CD4-positive, alpha-beta memory T cell (primary cell): Measurements from ENCODE around the gene GMCL2. TPM values are rescaled to one million over a fixed set of nuclear protein-coding genes. Genes with fewer than 3 reads are reported as not detected.
A peak's percentile ranks its signal among the peaks of the same experiment; 100 is the strongest.

Experiments
- CTCF ChIA-PET: fragments of 350-600 bp; sonication (Branson Sonifier 250); formaldehyde crosslinking; loops from one replicate; lab custom pipeline; 2021; ENCODE audit warnings: inconsistent platforms; ENCODE audit not compliant: partially characterized antibody; lab: Charles Lee
- POLR2A ChIA-PET: fragments of 350-600 bp; sonication (Branson Sonifier 250); formaldehyde crosslinking; loops from one replicate; lab custom pipeline; 2021; ENCODE audit not compliant: partially characterized antibody; lab: Charles Lee
- DNase-seq, 5 donors: peaks; one replicate each; pipeline versions ENCODE4 v3.0.0 to v3.0.0-alpha.2; 2020 to 2022; ENCODE audit warnings: mixed read lengths in 1 of 5
- H3K27ac ChIP-seq: one replicate; pipeline ENCODE4 v1.7.0; 2013; ENCODE audit warnings: low read depth, low read length
- H3K27me3 ChIP-seq: 2 replicates; pipeline ENCODE4 v1.7.0; 2013; ENCODE audit warnings: mild to moderate bottlenecking, low read length, moderate library complexity; ENCODE audit not compliant: insufficient read depth
- H3K36me3 ChIP-seq: 2 replicates; pipeline ENCODE4 v1.7.0; 2013; ENCODE audit warnings: mild to moderate bottlenecking, low read length, moderate library complexity; ENCODE audit not compliant: insufficient read depth
- H3K4me1 ChIP-seq: 2 replicates; pipeline ENCODE4 v1.7.0; 2013; ENCODE audit warnings: mild to moderate bottlenecking, low read length, moderate library complexity; ENCODE audit not compliant: insufficient read depth
- H3K4me3 ChIP-seq, 2 donors: one replicate each; pipeline ENCODE4 v1.7.0; 2013; ENCODE audit warnings: low read length in 2 of 2, mild to moderate bottlenecking in 1 of 2
- H3K9me3 ChIP-seq, 2 donors: one replicate each; pipeline ENCODE4 v1.7.0; 2013; ENCODE audit warnings: low read length in 2 of 2, control low read depth in 1 of 2; ENCODE audit not compliant: control insufficient read depth in 1 of 2
- H3K27ac Mint-ChIP-seq, 7 donors: one replicate each; pipeline ENCODE4 v1.8.0; 2020 to 2021; ENCODE audit warnings: mixed read lengths in 7 of 7, mild to moderate bottlenecking in 6 of 7, inconsistent platforms in 3 of 7, moderate library complexity in 3 of 7
- H3K27me3 Mint-ChIP-seq, 2 donors: one replicate each; pipeline ENCODE4 v1.8.0; 2020 to 2021; ENCODE audit warnings: mixed read lengths in 2 of 2
- H3K36me3 Mint-ChIP-seq, 2 donors: one replicate each; pipeline ENCODE4 v1.8.0; 2020 to 2021; ENCODE audit warnings: mixed read lengths in 2 of 2, inconsistent platforms in 1 of 2, mild to moderate bottlenecking in 1 of 2
- H3K4me1 Mint-ChIP-seq, 4 donors: one replicate each; pipeline ENCODE4 v1.8.0; 2020 to 2021; ENCODE audit warnings: mixed read lengths in 4 of 4, mild to moderate bottlenecking in 1 of 4
- H3K4me3 Mint-ChIP-seq, 8 donors: one replicate each; pipeline ENCODE4 v1.8.0; 2020 to 2021; ENCODE audit warnings: mixed read lengths in 8 of 8, mild to moderate bottlenecking in 7 of 8, moderate library complexity in 6 of 8, inconsistent platforms in 3 of 8
- H3K9me3 Mint-ChIP-seq, 8 donors: one replicate each; pipeline ENCODE4 v1.8.0; 2020 to 2021; ENCODE audit warnings: mixed read lengths in 8 of 8, mild to moderate bottlenecking in 5 of 8, inconsistent platforms in 3 of 8, moderate library complexity in 1 of 8
- intact Hi-C: fragments of 100-400 bp; cut with micrococcal nuclease; formaldehyde crosslinking; loops from one replicate; pipeline ENCODE4 v1.15.1; 2023
- polyA plus RNA-seq, 2 donors: library from polyadenylated mRNA; unstranded; fragments of 300-500 nt; fragmentation: Illumina TruSeq; gene quantifications; one replicate each; pipeline ENCODE4 v1.2.3, GENCODE V29; 2021
- total RNA-seq, 2 experiments: library from RNA; stranded (reverse); gene quantifications; one replicate each; pipeline ENCODE4 v1.2.3, GENCODE V29; 2021

GMCL2 gene
- total and polyA plus RNA-seq, 4 experiments from 2014 or later, result not detected

GRCh38 chr5:178165581-178165980 is 21.6 kb downstream of the GMCL2 start:
- H3K36me3 ChIP-seq, result no peaks in the 10 kb centered on the region
- Mint-ChIP-seq H3K4me3 (no peak overlapping the region), H3K36me3 (no peaks in the 10 kb centered on the region), H3K27ac (no peak overlapping the region), H3K9me3 (no peaks in the 10 kb centered on the region), H3K4me1 (peaks cover 1 to 10% (median 6%) of the 10 kb centered on the region in 4 donors), H3K27me3 (peaks cover 8 to 20% of the 10 kb centered on the region in 2 donors)
- H3K27me3 ChIP-seq, result no peaks in the 10 kb centered on the region
- ChIA-PET CTCF (interaction anchor here (0.9 to 5.1 kb wide), 5 partner anchors 10 to 90 kb away, joined by 3 to 31 read pairs (median 4); no protein-coding TSS in a partner anchor), POLR2A (no interaction called here)
- DNase-seq, result no peak
- no peak overlapping the region for H3K27ac ChIP-seq
- no peak overlapping the region for H3K4me3 ChIP-seq
- H3K9me3 ChIP-seq, result no peaks in the 10 kb centered on the region
- H3K4me1 ChIP-seq, result peaks cover 3% of the 10 kb centered on the region
- intact Hi-C loops, result no loop called here

GRCh38 chr5:178163772-178164735 is 23.1 kb downstream of the GMCL2 start:
- peaks cover 8 to 20% of the 10 kb centered on the region in 2 donors for H3K27me3 Mint-ChIP-seq
- Histone ChIP-seq H3K4me3 (no peak overlapping the region), H3K4me1 (peaks cover 3% of the 10 kb centered on the region), H3K27ac (no peak overlapping the region), H3K9me3 (no peaks in the 10 kb centered on the region), H3K27me3 (no peaks in the 10 kb centered on the region), H3K36me3 (no peaks in the 10 kb centered on the region)
- H3K4me3 Mint-ChIP-seq, result peak overlapping the region in 2 of 8 donors; percentile 22 to 65
- peaks cover 1 to 10% (median 6%) of the 10 kb centered on the region in 4 donors for H3K4me1 Mint-ChIP-seq
- CTCF ChIA-PET, result interaction anchor here (0.6 to 3.4 kb wide), 7 partner anchors 10 to 156 kb away, joined by 3 to 40 read pairs (median 5); partner anchors contain the start of gene NHP2
- intact Hi-C loops, result loop anchor here (1.0 kb wide), 3 partner anchors 10 to 43 kb away; no protein-coding TSS in a partner anchor
- DNase-seq, result peak; percentile 86 to 91 (median 88)
- peak overlapping the region in 3 of 7 donors; percentile 13 to 59 (median 53) for H3K27ac Mint-ChIP-seq
- POLR2A ChIA-PET, result interaction anchor here (0.7 kb wide), 1 partner anchor 9 kb away, joined by 3 read pairs; no protein-coding TSS in a partner anchor
- H3K9me3 Mint-ChIP-seq, result no peaks in the 10 kb centered on the region
- H3K36me3 Mint-ChIP-seq, result no peaks in the 10 kb centered on the region

- intact Hi-C loops, result no loop called here
- DNase-seq, result no peak
- peaks cover 3% of the 10 kb centered on the region for H3K4me1 ChIP-seq
- H3K4me3 ChIP-seq, result no peak overlapping the region
- peaks cover 8 to 20% of the 10 kb centered on the region in 2 donors for H3K27me3 Mint-ChIP-seq
- no peak overlapping the region for H3K27ac Mint-ChIP-seq
- no peaks in the 10 kb centered on the region for H3K9me3 Mint-ChIP-seq
- no peaks in the 10 kb centered on the region for H3K36me3 Mint-ChIP-seq
- ChIA-PET CTCF (interaction anchor here (1.0 to 3.4 kb wide), 7 partner anchors 12 to 87 kb away, joined by 3 to 40 read pairs (median 5); no protein-coding TSS in a partner anchor), POLR2A (interaction anchor here (0.9 to 1.1 kb wide), 2 partner anchors 41 to 86 kb away, joined by 3 read pairs; no protein-coding TSS in a partner anchor)
- H3K27me3 ChIP-seq, result no peaks in the 10 kb centered on the region
- peaks cover 1 to 10% (median 6%) of the 10 kb centered on the region in 4 donors for H3K4me1 Mint-ChIP-seq
- H3K27ac ChIP-seq, result no peak overlapping the region
- no peaks in the 10 kb centered on the region for H3K9me3 ChIP-seq
- H3K36me3 ChIP-seq, result no peaks in the 10 kb centered on the region
- H3K4me3 Mint-ChIP-seq, result no peak overlapping the region
These were observed 24.7 kb downstream of the GMCL2 start for GRCh38 chr5:178162481-178162880.

GRCh38 chr5:178160176-178160575 is 27.0 kb downstream of the GMCL2 start:
- Mint-ChIP-seq H3K4me3 (no peak overlapping the region), H3K27me3 (peaks cover 8 to 16% of the 10 kb centered on the region in 2 donors), H3K36me3 (no peaks in the 10 kb centered on the region), H3K27ac (peak overlapping the region in 1 of 7 donors; percentile 42), H3K9me3 (no peaks in the 10 kb centered on the region), H3K4me1 (peaks cover 1 to 10% (median 7%) of the 10 kb centered on the region in 4 donors)
- Histone ChIP-seq H3K27ac (no peak overlapping the region), H3K27me3 (no peaks in the 10 kb centered on the region), H3K36me3 (no peaks in the 10 kb centered on the region), H3K4me1 (peaks cover 3% of the 10 kb centered on the region), H3K9me3 (no peaks in the 10 kb centered on the region), H3K4me3 (no peak overlapping the region)
- POLR2A ChIA-PET, result no interaction called here
- no peak for DNase-seq
- intact Hi-C loops, result no loop called here
- CTCF ChIA-PET, result interaction anchor here (20.7 kb wide), 1 partner anchor 83 kb away, joined by 283 read pairs; no protein-coding TSS in a partner anchor

- peaks cover 17 to 40% (median 28%) of the 10 kb centered on the region in 4 donors for H3K4me1 Mint-ChIP-seq
- Histone ChIP-seq H3K36me3 (peaks cover 11% of the 10 kb centered on the region), H3K27me3 (no peaks in the 10 kb centered on the region), H3K4me1 (peaks cover 26% of the 10 kb centered on the region), H3K4me3 (no peak overlapping the region), H3K27ac (no peak overlapping the region), H3K9me3 (no peaks in the 10 kb centered on the region)
- no peak for DNase-seq
- no peaks in the 10 kb centered on the region for H3K27me3 Mint-ChIP-seq
- H3K9me3 Mint-ChIP-seq, result peaks cover 0 to 3% (median 0%) of the 10 kb centered on the region in 8 donors
- intact Hi-C loops, result no loop called here
- CTCF ChIA-PET, result interaction anchor here (1.1 to 20.7 kb wide), 2 partner anchors 7 to 78 kb away, joined by 3 to 283 read pairs; no protein-coding TSS in a partner anchor
- H3K36me3 Mint-ChIP-seq, result peaks cover 10 to 20% of the 10 kb centered on the region in 2 donors
- POLR2A ChIA-PET, result interaction anchor here (0.6 to 1.0 kb wide), 2 partner anchors 8 to 49 kb away, joined by 3 read pairs; partner anchors contain the start of gene HNRNPAB
- peak overlapping the region in 2 of 7 donors; percentile 15 to 87 for H3K27ac Mint-ChIP-seq
- peak overlapping the region in 1 of 8 donors; percentile 95 for H3K4me3 Mint-ChIP-seq
These were observed 32.1 kb downstream of the GMCL2 start for GRCh38 chr5:178155065-178155464.

GRCh38 chr5:178153530-178154340 is 33.4 kb downstream of the GMCL2 start, which contains the start of gene NHP2:
TSS of gene NHP2 (minus strand) at chr5:178153885. CDS start at chr5:178153817, 68 bp downstream.
- H3K4me1 Mint-ChIP-seq, result peaks cover 21 to 53% (median 30%) of the 10 kb centered on the region in 4 donors
- ChIA-PET CTCF (interaction anchor here (1.1 to 20.7 kb wide), 5 partner anchors 10 to 81 kb away, joined by 3 to 283 read pairs (median 4); no protein-coding TSS in a partner anchor), POLR2A (interaction anchor here (0.7 to 3.5 kb wide), 13 partner anchors 11 to 1020 kb away, joined by 3 to 19 read pairs (median 5); partner anchors contain the start of genes B4GALT7, HNRNPAB, NSD1 and RMND5B)
- Histone ChIP-seq H3K4me1 (peaks cover 34% of the 10 kb centered on the region), H3K9me3 (no peaks in the 10 kb centered on the region), H3K4me3 (peak within 1 kb of the TSS; percentile 65), H3K27me3 (no peaks in the 10 kb centered on the region), H3K36me3 (peaks cover 24% of the 10 kb centered on the region), H3K27ac (peak within 1 kb of the TSS; percentile 70)
- H3K36me3 Mint-ChIP-seq, result peaks cover 12 to 33% of the 10 kb centered on the region in 2 donors
- peak within 1 kb of the TSS; percentile 87 to 96 (median 90) for H3K27ac Mint-ChIP-seq
- H3K4me3 Mint-ChIP-seq, result peak within 1 kb of the TSS; percentile 92 to 98 (median 96)
- H3K27me3 Mint-ChIP-seq, result no peaks in the 10 kb centered on the region
- H3K9me3 Mint-ChIP-seq, result peaks cover 0 to 3% (median 0%) of the 10 kb centered on the region in 8 donors
- intact Hi-C loops, result loop anchor here (1.0 to 5.0 kb wide), 6 partner anchors 11 to 841 kb away; partner anchors contain the start of genes HNRNPAB, N4BP3, RMND5B and TMED9
- DNase-seq, result peak; percentile 96 to 98 (median 96)
